Activated CD4-positive, alpha-beta T cell treated with anti-CD3 and anti-CD28 coated beads, Interleukin-2, amount 10 ng/mL, durations not matched to agents 7 days and 5 days (primary cell): ENCODE results near the gene UBE2L3. TPM values are rescaled to one million over a fixed set of nuclear protein-coding genes. Genes with fewer than 3 reads are reported as not detected.
A peak's percentile ranks its signal among the peaks of the same experiment; 100 is the strongest.

ENCODE experiments used
- CTCF ChIA-PET: fragments of 350-600 bp; sonication (Branson Sonifier 250); formaldehyde crosslinking; loops from one replicate; lab custom pipeline; 2021; ENCODE audit warnings: antibody characterized with exemption; lab: Charles Lee
- POLR2A ChIA-PET: fragments of 350-600 bp; sonication (Branson Sonifier 250); formaldehyde crosslinking; loops from one replicate; lab custom pipeline; 2021; ENCODE audit warnings: antibody characterized with exemption; lab: Charles Lee
- DNase-seq: peaks from one replicate; pipeline ENCODE4 v3.0.0-alpha.2; 2020
- H3K27ac Mint-ChIP-seq: one replicate; pipeline ENCODE4 v1.8.0; 2021; ENCODE audit warnings: mild to moderate bottlenecking, moderate library complexity, mixed read lengths
- H3K27me3 Mint-ChIP-seq: one replicate; pipeline ENCODE4 v1.8.0; 2021; ENCODE audit warnings: mixed read lengths
- H3K36me3 Mint-ChIP-seq: one replicate; pipeline ENCODE4 v1.8.0; 2021; ENCODE audit warnings: low read depth, mixed read lengths
- H3K4me1 Mint-ChIP-seq: one replicate; pipeline ENCODE4 v1.8.0; 2021; ENCODE audit warnings: mixed read lengths
- H3K4me3 Mint-ChIP-seq: one replicate; pipeline ENCODE4 v1.8.0; 2021; ENCODE audit warnings: mild to moderate bottlenecking, moderate library complexity, mixed read lengths
- H3K9me3 Mint-ChIP-seq: one replicate; pipeline ENCODE4 v1.8.0; 2021; ENCODE audit warnings: mixed read lengths
- microRNA-seq: library from miRNA; unstranded; fragments of <30 nt; microRNA quantifications from one replicate; pipeline ENCODE4 v1.2.0, GENCODE V29; 2021; ENCODE audit warnings: borderline microRNAs expressed, borderline replicate concordance
- total RNA-seq, 2 experiments: library from RNA; stranded (reverse); gene quantifications; one replicate each; pipeline ENCODE4 v1.2.3, GENCODE V29; 2021

The UBE2L3 gene
- total RNA-seq, 2 experiments from 2014 or later = 64.6 to 79.1 TPM

- H3K4me1 Mint-ChIP-seq = peaks cover 28% of the 10 kb centered on the region
- CTCF ChIA-PET = interaction anchor here (1.3 to 2.9 kb wide), 3 partner anchors 22 to 69 kb away, joined by 3 to 11 read pairs (median 6); partner anchors contain the start of gene YDJC
- H3K36me3 Mint-ChIP-seq = peaks cover 4% of the 10 kb centered on the region
- H3K27me3 Mint-ChIP-seq = no peaks in the 10 kb centered on the region
- H3K9me3 Mint-ChIP-seq = no peaks in the 10 kb centered on the region
- POLR2A ChIA-PET = interaction anchor here (0.5 kb wide), 1 partner anchor 17 kb away, joined by 3 read pairs; no protein-coding TSS in a partner anchor
- H3K27ac Mint-ChIP-seq = peak overlapping the region; percentile 90
- H3K4me3 Mint-ChIP-seq = peak overlapping the region; percentile 98
- no peak for DNase-seq
Observed at GRCh38 chr22:21665047-21665851, 97.7 kb downstream of the UBE2L3 start.

DNA sequence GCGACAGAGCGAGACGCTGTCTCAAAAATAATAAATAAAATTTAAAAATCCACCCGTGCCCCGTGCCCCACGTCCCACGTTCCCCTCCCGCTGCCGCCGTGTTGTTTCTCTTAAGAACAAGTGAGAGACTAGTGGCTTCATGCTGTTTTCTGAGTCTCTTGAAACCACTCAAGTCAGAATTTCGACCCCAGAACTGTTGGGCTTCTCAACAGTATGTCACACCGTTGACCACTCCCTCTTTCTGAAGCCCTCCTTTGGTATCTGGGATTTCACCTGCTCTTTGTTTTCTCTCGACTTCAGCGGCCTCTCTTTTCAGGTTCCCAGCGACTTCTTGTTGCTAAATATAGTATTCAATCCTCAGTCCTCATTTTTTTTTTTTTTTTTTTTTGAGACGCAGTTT, 99.3 kb downstream of the UBE2L3 start:
- no peak for DNase-seq
- no peaks in the 10 kb centered on the region for H3K27me3 Mint-ChIP-seq
- H3K36me3 Mint-ChIP-seq = peaks cover 15% of the 10 kb centered on the region
- H3K4me3 Mint-ChIP-seq = peak overlapping the region; percentile 98
- ChIA-PET POLR2A (no interaction called here), CTCF (interaction anchor here (1.0 to 2.9 kb wide), 2 partner anchors 21 to 37 kb away, joined by 3 to 11 read pairs; partner anchors contain the start of gene YDJC)
- H3K27ac Mint-ChIP-seq = peak overlapping the region; percentile 90
- H3K4me1 Mint-ChIP-seq = peaks cover 30% of the 10 kb centered on the region
- no peaks in the 10 kb centered on the region for H3K9me3 Mint-ChIP-seq

- ChIA-PET CTCF (no interaction called here), POLR2A (interaction anchor here (0.7 kb wide), 1 partner anchor 269 kb away, joined by 5 read pairs; no protein-coding TSS in a partner anchor)
- DNase-seq = no peak
- H3K4me1 Mint-ChIP-seq = peaks cover 29% of the 10 kb centered on the region
- no peaks in the 10 kb centered on the region for H3K27me3 Mint-ChIP-seq
- H3K27ac Mint-ChIP-seq = no peak overlapping the region
- no peaks in the 10 kb centered on the region for H3K9me3 Mint-ChIP-seq
- no peak overlapping the region for H3K4me3 Mint-ChIP-seq
- H3K36me3 Mint-ChIP-seq = peaks cover 27% of the 10 kb centered on the region
Observed at GRCh38 chr22:21669026-21669425, 101.5 kb downstream of the UBE2L3 start.

GRCh38 chr22:21672107-21672629, 104.7 kb downstream of the UBE2L3 start:
- Mint-ChIP-seq H3K27me3 (no peaks in the 10 kb centered on the region), H3K4me3 (no peak overlapping the region), H3K9me3 (no peaks in the 10 kb centered on the region), H3K36me3 (peaks cover 51% of the 10 kb centered on the region), H3K4me1 (peaks cover 16% of the 10 kb centered on the region), H3K27ac (no peak overlapping the region)
- ChIA-PET CTCF (interaction anchor here (1.0 kb wide), 1 partner anchor 20 kb away, joined by 3 read pairs; no protein-coding TSS in a partner anchor), POLR2A (no interaction called here)
- no peak for DNase-seq

Small RNA genes within 50 kb of the gene (microRNA-seq; reads per million reads assigned to microRNA genes)
- gene MIR130B = 2,476 reads per million, percentile 91 among the genes with 10 or more reads in this experiment
- gene MIR301B = 10.5 reads per million, percentile 41 among the genes with 10 or more reads in this experiment

Other genes starting within 250 kb of the UBE2L3 start
- gene RIMBP3B, start 184.0 kb upstream of the UBE2L3 start, total RNA-seq = 1 to 10 TPM in 1 of 2 experiments, under 1 TPM in 1; 0.84 to 1.1 TPM
- gene HIC2, start 150.3 kb upstream of the UBE2L3 start, total RNA-seq = 1 to 10 TPM; 5.1 to 5.5 TPM
- gene TMEM191C, start 100.3 kb upstream of the UBE2L3 start, total RNA-seq = 1 to 10 TPM; 1.4 to 2.0 TPM
- under 1 TPM in 1 of 2 experiments, not detected in 1; 0.92 TPM for gene RIMBP3C, start 16.3 kb upstream of the UBE2L3 start, total RNA-seq
- gene YDJC, start 62.3 kb downstream of the UBE2L3 start, total RNA-seq = 10 to 100 TPM; 30.3 to 39.9 TPM
- gene CCDC116, start 65.0 kb downstream of the UBE2L3 start, total RNA-seq = under 1 TPM; 0.42 to 0.97 TPM
- gene SDF2L1, start 74.6 kb downstream of the UBE2L3 start, total RNA-seq = 10 to 100 TPM; 39.7 to 59.4 TPM
- 10 to 100 TPM; 75.9 to 82.7 TPM for gene PPIL2, start 98.3 kb downstream of the UBE2L3 start, total RNA-seq
- 10 to 100 TPM in 1 of 2 experiments, 1 to 10 TPM in 1; 8.9 to 11.0 TPM for gene YPEL1, start 168.1 kb downstream of the UBE2L3 start, total RNA-seq